CD4-positive, alpha-beta T cell (primary cell): ENCODE results near the gene HLA-DOB. TPM values are rescaled to one million over a fixed set of nuclear protein-coding genes. Genes with fewer than 3 reads are reported as not detected.
"Not testable (repeated sequence)": the region's sequence is repeated elsewhere in the genome, so short reads cannot be mapped to it uniquely, and the experiment has no call there.

Experiments
- ATAC-seq: fragments of 200-7000 bp; cut with Tn5 transposase; one replicate; pipeline ENCODE4 v1.10.0; 2022; ENCODE audit warnings: mild to moderate bottlenecking; ENCODE audit not compliant: poor library complexity
- CTCF ChIA-PET: fragments of 350-600 bp; sonication (Branson Sonifier 250); formaldehyde crosslinking; loops from one replicate; lab custom pipeline; 2021; ENCODE audit warnings: antibody characterized with exemption, inconsistent platforms; lab: Charles Lee
- POLR2A ChIA-PET: fragments of 350-600 bp; sonication (Branson Sonifier 250); formaldehyde crosslinking; loops from one replicate; lab custom pipeline; 2021; ENCODE audit warnings: antibody characterized with exemption, inconsistent platforms; lab: Charles Lee
- DNase-seq, 14 experiments: peaks; one replicate each; pipeline ENCODE4 v3.0.0-alpha.2; 2013 to 2020; ENCODE audit warnings: mixed read lengths in 2 of 14
- H3K27ac ChIP-seq, 2 donors: one replicate each; pipeline versions ENCODE4 v1.5.1 to v1.7.0; 2013; ENCODE audit warnings: low read length in 2 of 2, low read depth in 1 of 2, mild to moderate bottlenecking in 1 of 2
- H3K27me3 ChIP-seq, 2 experiments: 1 replicate in 1 of 2; 2 replicates in 1 of 2; pipeline versions ENCODE4 v1.6.1 to v1.7.0; 2013; ENCODE audit warnings: low read length in 2 of 2, control low read depth in 1 of 2, mild to moderate bottlenecking in 1 of 2, moderate library complexity in 1 of 2; ENCODE audit not compliant: insufficient read depth in 2 of 2, control insufficient read depth in 1 of 2
- H3K36me3 ChIP-seq: one replicate; pipeline ENCODE4 v1.6.1; 2013; ENCODE audit warnings: low read length, control low read depth; ENCODE audit not compliant: insufficient read depth
- H3K4me1 ChIP-seq: one replicate; pipeline ENCODE4 v1.6.1; 2013; ENCODE audit warnings: low read length, control low read depth; ENCODE audit not compliant: insufficient read depth
- H3K4me3 ChIP-seq: one replicate; pipeline ENCODE4 v1.5.1; 2013; ENCODE audit warnings: mild to moderate bottlenecking, low read length, moderate library complexity
- H3K9me3 ChIP-seq, 2 experiments: 1 replicate in 1 of 2; 2 replicates in 1 of 2; pipeline versions ENCODE4 v1.6.1 to v1.7.0; 2013; ENCODE audit warnings: low read length in 2 of 2, mild to moderate bottlenecking in 2 of 2, control low read depth in 1 of 2, moderate library complexity in 1 of 2; ENCODE audit not compliant: control insufficient read depth in 1 of 2, insufficient read depth in 1 of 2
- H3K27ac Mint-ChIP-seq: one replicate; pipeline ENCODE4 v1.8.0; 2020; ENCODE audit warnings: mixed read lengths
- H3K27me3 Mint-ChIP-seq: one replicate; pipeline ENCODE4 v1.8.0; 2021; ENCODE audit warnings: mixed read lengths
- H3K36me3 Mint-ChIP-seq: one replicate; pipeline ENCODE4 v1.8.0; 2021; ENCODE audit warnings: low read depth, mixed read lengths
- H3K4me1 Mint-ChIP-seq: one replicate; pipeline ENCODE4 v1.8.0; 2021; ENCODE audit warnings: low read depth, mixed read lengths
- H3K4me3 Mint-ChIP-seq: one replicate; pipeline ENCODE4 v1.8.0; 2020; ENCODE audit warnings: mild to moderate bottlenecking, mixed read lengths
- H3K9me3 Mint-ChIP-seq: one replicate; pipeline ENCODE4 v1.8.0; 2020; ENCODE audit warnings: mixed read lengths
- CTCF ChIP-seq: fragments of 200-600 bp; IDR thresholded peaks from one replicate; pipeline ENCODE4 v1.8.0; 2022; ENCODE audit warnings: antibody characterized with exemption, mild to moderate bottlenecking
- intact Hi-C, 2 experiments: fragments of 100-400 bp; cut with DNase I in 1 of 2; cut with micrococcal nuclease in 1 of 2; formaldehyde crosslinking; loops; one replicate each; pipeline versions ENCODE4 v1.15.1 to v1.9.0; 2023 to 2025; cut with DNase I, micrococcal nuclease
- total RNA-seq, 174 experiments: library from RNA in 2 of 174; stranded (reverse) in 2 of 174; gene quantifications; one replicate each; pipeline ENCODE4 v1.2.3 and lab custom pipeline; 2021 to 2026

The HLA-DOB gene
- total RNA-seq, 2 experiments from 2014 or later: 2.9 to 3.2 TPM

DNA sequence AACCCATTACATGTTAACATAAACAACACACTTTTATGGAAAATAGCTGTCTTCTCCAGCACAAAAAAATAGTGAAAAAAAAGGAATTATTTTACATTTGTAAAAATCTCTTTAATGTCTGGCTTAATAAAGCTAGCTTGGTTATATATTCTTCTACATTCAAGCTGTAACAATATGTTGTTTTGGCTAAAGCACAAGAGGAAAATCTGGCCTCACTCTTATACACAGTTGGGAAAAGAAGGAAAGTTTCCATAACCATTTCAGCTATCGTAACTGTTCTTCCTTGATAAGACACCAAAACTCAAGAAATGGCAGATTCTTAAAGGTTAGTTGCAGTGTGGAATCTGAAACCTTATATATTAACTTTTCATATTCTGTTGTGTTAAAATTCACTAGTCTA, 7.6 kb downstream of the HLA-DOB start:
- Mint-ChIP-seq H3K27me3 (peaks cover 23% of the 10 kb centered on the region), H3K36me3 (no peaks in the 10 kb centered on the region), H3K9me3 (no peaks in the 10 kb centered on the region), H3K4me3 (no peak overlapping the region), H3K4me1 (no peaks in the 10 kb centered on the region), H3K27ac (no peak overlapping the region)
- intact Hi-C loops: no loop called here
- Histone ChIP-seq H3K27ac (no peak overlapping the region), H3K4me3 (no peak overlapping the region), H3K9me3 (no peaks in the 10 kb centered on the region), H3K4me1 (no peaks in the 10 kb centered on the region), H3K36me3 (no peaks in the 10 kb centered on the region), H3K27me3 (peaks cover 0 to 5% of the 10 kb centered on the region in 2 experiments)
- ChIA-PET POLR2A (no interaction called here), CTCF (interaction anchor here (0.9 to 1.4 kb wide), 2 partner anchors 11 to 59 kb away, joined by 3 read pairs; no protein-coding TSS in a partner anchor)
- DNase-seq (no peak), ATAC-seq (no peak)
- no peak for TF ChIP-seq CTCF

DNA sequence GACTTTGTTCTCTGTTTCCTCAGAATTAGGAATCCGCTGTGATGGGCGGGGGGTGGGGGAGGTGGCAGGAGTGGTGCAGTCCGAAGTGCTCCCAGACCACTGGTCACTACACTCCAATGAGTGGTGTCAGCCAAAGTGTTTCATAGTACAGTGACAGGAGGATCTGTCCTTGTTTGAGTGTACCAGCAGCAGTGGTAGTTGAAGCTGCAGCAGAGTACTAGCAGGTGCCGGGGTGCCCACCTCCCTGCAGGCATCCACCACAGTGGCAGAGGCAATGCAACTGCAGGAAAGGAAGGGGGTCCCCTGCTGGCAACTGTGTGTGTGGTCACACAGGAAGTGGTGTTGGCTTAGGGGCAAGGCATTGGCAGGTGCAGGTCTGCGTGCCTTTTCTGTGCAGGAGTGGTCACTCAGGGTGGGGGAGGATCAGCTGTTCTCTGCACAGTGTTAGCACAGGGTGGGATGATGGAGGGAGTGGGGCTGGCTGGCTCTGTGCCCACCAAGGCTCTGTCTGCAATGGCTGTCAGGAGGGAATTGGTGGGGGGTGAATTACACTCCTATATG, 9.7 kb downstream of the HLA-DOB start:
- H3K27ac Mint-ChIP-seq: no peak overlapping the region
- peaks cover 0 to 9% of the 10 kb centered on the region in 2 experiments for H3K27me3 ChIP-seq
- no peaks in the 10 kb centered on the region for H3K4me1 Mint-ChIP-seq
- CTCF ChIA-PET: no interaction called here
- no peaks in the 10 kb centered on the region for H3K36me3 ChIP-seq
- H3K27me3 Mint-ChIP-seq: peaks cover 42% of the 10 kb centered on the region
- no peak for TF ChIP-seq CTCF
- POLR2A ChIA-PET: no interaction called here
- ATAC-seq (no peak), DNase-seq (no peak)
- H3K9me3 ChIP-seq: no peaks in the 10 kb centered on the region
- no peaks in the 10 kb centered on the region for H3K36me3 Mint-ChIP-seq
- no peak overlapping the region for H3K4me3 Mint-ChIP-seq
- no peaks in the 10 kb centered on the region for H3K9me3 Mint-ChIP-seq
- no peak overlapping the region for H3K4me3 ChIP-seq
- no peak overlapping the region for H3K27ac ChIP-seq
- intact Hi-C loops: no loop called here
- no peaks in the 10 kb centered on the region for H3K4me1 ChIP-seq

DNA sequence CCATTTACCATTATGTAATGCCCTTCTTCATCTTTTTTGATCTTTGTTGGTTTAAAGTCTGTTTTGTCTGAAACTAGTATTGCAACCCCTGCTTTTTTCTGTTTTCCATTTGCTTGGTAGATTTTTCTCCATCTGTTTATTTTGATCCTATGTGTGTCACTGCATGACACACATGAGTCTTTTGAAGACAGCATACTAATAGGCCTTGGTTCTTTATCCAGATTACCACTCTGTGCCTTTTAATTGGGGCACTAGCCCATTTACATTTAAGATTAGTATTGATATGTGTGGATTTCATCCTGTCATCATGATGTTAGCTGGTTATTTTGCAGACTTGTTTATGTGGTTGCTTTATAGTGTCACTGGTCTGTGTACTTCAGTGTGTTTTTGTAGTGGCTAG, 11.4 kb downstream of the HLA-DOB start:
- intact Hi-C loops, ATAC-seq, H3K9me3 ChIP-seq, CTCF ChIA-PET, H3K36me3 ChIP-seq, H3K27ac ChIP-seq, H3K4me1 ChIP-seq, H3K9me3 Mint-ChIP-seq, H3K4me3 Mint-ChIP-seq, POLR2A ChIA-PET, DNase-seq, H3K4me1 Mint-ChIP-seq, H3K27ac Mint-ChIP-seq, H3K4me3 ChIP-seq, H3K36me3 Mint-ChIP-seq: not testable (repeated sequence)
- peaks cover 52% of the 10 kb centered on the region for H3K27me3 Mint-ChIP-seq
- H3K27me3 ChIP-seq: peaks cover 0 to 13% of the 10 kb centered on the region in 2 experiments

GRCh38 chr6:32803416-32803815, 13.4 kb downstream of the HLA-DOB start:
- no peak for ATAC-seq
- no peaks in the 10 kb centered on the region for H3K36me3 Mint-ChIP-seq
- Histone ChIP-seq H3K9me3 (peaks cover 0 to 3% of the 10 kb centered on the region in 2 experiments), H3K27ac (no peak overlapping the region), H3K36me3 (no peaks in the 10 kb centered on the region), H3K4me3 (no peak overlapping the region), H3K4me1 (no peaks in the 10 kb centered on the region), H3K27me3 (peaks cover 0 to 13% of the 10 kb centered on the region in 2 experiments)
- intact Hi-C loops: no loop called here
- peaks cover 2% of the 10 kb centered on the region for H3K9me3 Mint-ChIP-seq
- ChIA-PET POLR2A (no interaction called here), CTCF (no interaction called here)
- TF ChIP-seq CTCF: no peak
- DNase-seq: no peak
- no peak overlapping the region for H3K4me3 Mint-ChIP-seq
- no peak overlapping the region for H3K27ac Mint-ChIP-seq
- H3K4me1 Mint-ChIP-seq: no peaks in the 10 kb centered on the region
- H3K27me3 Mint-ChIP-seq: peaks cover 58% of the 10 kb centered on the region
